Measurements from ENCODE around the gene AMACR. TPM values are rescaled to one million over a fixed set of nuclear protein-coding genes. Genes with fewer than 3 reads are reported as not detected.
"Not testable (repeated sequence)": the region's sequence is repeated elsewhere in the genome, so short reads cannot be mapped to it uniquely, and the experiment has no call there.

AMACR gene
- total and polyA plus RNA-seq, 2 experiments from 2014 or later = 29.4 to 36.2 TPM

- Histone ChIP-seq H3K4me1 (ENCODE audit: low read depth) (no peaks in the 10 kb centered on the region), H3K27ac (no peak overlapping the region), H3K4me3 (no peak overlapping the region), H3K36me3 (no peaks in the 10 kb centered on the region), H3K9me3 (ENCODE audit: low read depth) (no peaks in the 10 kb centered on the region), H3K27me3 (no peaks in the 10 kb centered on the region)
- TF ChIP-seq, protein P1, sequence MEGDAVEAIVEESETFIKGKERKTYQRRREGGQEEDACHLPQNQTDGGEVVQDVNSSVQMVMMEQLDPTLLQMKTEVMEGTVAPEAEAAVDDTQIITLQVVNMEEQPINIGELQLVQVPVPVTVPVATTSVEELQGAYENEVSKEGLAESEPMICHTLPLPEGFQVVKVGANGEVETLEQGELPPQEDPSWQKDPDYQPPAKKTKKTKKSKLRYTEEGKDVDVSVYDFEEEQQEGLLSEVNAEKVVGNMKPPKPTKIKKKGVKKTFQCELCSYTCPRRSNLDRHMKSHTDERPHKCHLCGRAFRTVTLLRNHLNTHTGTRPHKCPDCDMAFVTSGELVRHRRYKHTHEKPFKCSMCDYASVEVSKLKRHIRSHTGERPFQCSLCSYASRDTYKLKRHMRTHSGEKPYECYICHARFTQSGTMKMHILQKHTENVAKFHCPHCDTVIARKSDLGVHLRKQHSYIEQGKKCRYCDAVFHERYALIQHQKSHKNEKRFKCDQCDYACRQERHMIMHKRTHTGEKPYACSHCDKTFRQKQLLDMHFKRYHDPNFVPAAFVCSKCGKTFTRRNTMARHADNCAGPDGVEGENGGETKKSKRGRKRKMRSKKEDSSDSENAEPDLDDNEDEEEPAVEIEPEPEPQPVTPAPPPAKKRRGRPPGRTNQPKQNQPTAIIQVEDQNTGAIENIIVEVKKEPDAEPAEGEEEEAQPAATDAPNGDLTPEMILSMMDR (IDR thresholded peaks at IDR 0.05; ENCODE audit: low read depth, low read length) = no peak
- no peak for DNase-seq (ENCODE audit: low read depth in 1 of 2, low spot score in 1 of 2)
Measured at GRCh38 chr5:34035756-34036155, 27.9 kb upstream of the AMACR start.

DNA sequence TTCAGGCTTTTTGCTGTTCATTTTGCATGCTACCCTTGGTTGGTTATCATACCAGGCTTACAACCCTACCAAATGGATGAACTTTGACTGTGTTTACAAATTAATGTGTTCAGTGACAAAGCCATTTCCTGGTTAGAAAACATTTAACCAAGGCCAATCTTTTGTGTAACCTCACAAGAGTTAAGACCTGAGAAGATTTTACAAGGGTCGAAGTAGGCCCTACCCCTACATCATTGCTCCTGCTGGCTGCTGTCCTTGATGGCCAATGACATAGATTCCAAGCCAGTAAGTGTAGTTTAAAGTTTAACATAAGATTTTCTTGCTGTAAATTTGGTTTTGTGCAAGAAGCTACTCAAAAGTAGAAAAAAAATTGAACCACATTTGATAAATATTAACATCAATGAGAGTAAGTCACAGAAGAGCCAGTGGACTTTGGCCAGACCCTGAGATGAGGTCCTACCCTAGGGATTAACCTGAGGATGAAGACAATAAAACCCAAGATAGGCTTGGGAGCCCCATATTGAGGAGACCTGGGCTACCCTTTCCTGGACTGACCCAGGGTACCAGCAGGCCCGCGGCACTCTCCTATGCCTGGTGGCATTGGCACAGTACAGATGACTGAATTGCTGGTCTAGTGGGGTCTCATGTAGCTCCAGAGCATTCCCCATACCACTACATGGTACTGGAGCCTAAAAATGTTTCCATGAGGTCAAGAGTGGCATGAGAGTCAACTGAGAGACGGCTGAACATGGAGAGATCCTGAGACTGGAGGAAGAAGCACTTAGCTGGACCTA lies 26.9 kb upstream of the AMACR start:
- Histone ChIP-seq H3K27ac (no peak overlapping the region), H3K27me3 (no peaks in the 10 kb centered on the region), H3K4me1 (ENCODE audit: low read depth) (no peaks in the 10 kb centered on the region), H3K9me3 (ENCODE audit: low read depth) (no peaks in the 10 kb centered on the region), H3K36me3 (no peaks in the 10 kb centered on the region), H3K4me3 (no peak overlapping the region)
- TF ChIP-seq, protein P1 (IDR thresholded peaks at IDR 0.05; ENCODE audit: low read depth, low read length) = no peak
- DNase-seq (ENCODE audit: low read depth in 1 of 2, low spot score in 1 of 2) = no peak

DNA sequence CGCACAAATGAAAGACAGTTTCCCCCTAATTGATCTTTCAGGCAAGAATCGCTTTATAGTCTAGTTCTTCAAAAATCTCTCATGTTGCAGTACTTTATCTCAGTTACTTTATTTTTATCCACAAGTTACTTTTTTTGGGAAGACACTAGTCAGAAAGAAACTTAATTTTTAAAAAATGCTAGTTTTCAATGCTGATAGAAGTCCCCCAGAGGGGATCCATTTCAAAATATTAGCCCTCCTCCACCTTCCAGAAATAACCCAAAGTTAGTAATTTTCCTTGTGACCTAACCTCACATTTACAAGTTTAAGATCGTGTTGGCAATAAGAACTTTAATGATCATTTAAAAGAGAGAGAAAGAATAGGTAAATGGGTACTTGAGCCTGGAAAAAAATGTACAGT lies 24.1 kb upstream of the AMACR start:
- Histone ChIP-seq H3K4me1 (ENCODE audit: low read depth) (no peaks in the 10 kb centered on the region), H3K36me3 (no peaks in the 10 kb centered on the region), H3K4me3 (no peak overlapping the region), H3K27ac (no peak overlapping the region), H3K9me3 (ENCODE audit: low read depth) (no peaks in the 10 kb centered on the region), H3K27me3 (no peaks in the 10 kb centered on the region)
- TF ChIP-seq, protein P1 (IDR thresholded peaks at IDR 0.05; ENCODE audit: low read depth, low read length) = no peak
- DNase-seq (ENCODE audit: low read depth in 1 of 2, low spot score in 1 of 2) = no peak

GRCh38 chr5:34031117-34031516 lies 23.3 kb upstream of the AMACR start:
- Histone ChIP-seq H3K9me3 (ENCODE audit: low read depth) (no peaks in the 10 kb centered on the region), H3K27ac (no peak overlapping the region), H3K27me3 (no peaks in the 10 kb centered on the region), H3K4me3 (no peak overlapping the region), H3K4me1 (ENCODE audit: low read depth) (no peaks in the 10 kb centered on the region), H3K36me3 (no peaks in the 10 kb centered on the region)
- no peak for DNase-seq (ENCODE audit: low read depth in 1 of 2, low spot score in 1 of 2)
- TF ChIP-seq, protein P1 (IDR thresholded peaks at IDR 0.05; ENCODE audit: low read depth, low read length) = no peak

GRCh38 chr5:34030585-34030984 lies 22.7 kb upstream of the AMACR start:
- not testable (repeated sequence) for H3K9me3 ChIP-seq (ENCODE audit: low read depth); H3K27ac ChIP-seq; H3K36me3 ChIP-seq; H3K4me3 ChIP-seq; H3K4me1 ChIP-seq (ENCODE audit: low read depth); H3K27me3 ChIP-seq; DNase-seq (ENCODE audit: low read depth in 1 of 2, low spot score in 1 of 2)

GRCh38 chr5:34030048-34030447 lies 22.2 kb upstream of the AMACR start:
- peaks cover 5% of the 10 kb centered on the region for H3K36me3 ChIP-seq

More at GRCh38 chr5:34030048-34030447, 22.2 kb upstream of the AMACR start:
- TF ChIP-seq, protein P1 (IDR thresholded peaks at IDR 0.05; ENCODE audit: low read depth, low read length) = no peak
- H3K27me3 ChIP-seq = no peaks in the 10 kb centered on the region
- H3K4me1 ChIP-seq (ENCODE audit: low read depth) = no peaks in the 10 kb centered on the region
- DNase-seq (ENCODE audit: low read depth in 1 of 2, low spot score in 1 of 2) = no peak
- H3K27ac ChIP-seq = no peak overlapping the region
- no peaks in the 10 kb centered on the region for H3K9me3 ChIP-seq (ENCODE audit: low read depth)
- no peak overlapping the region for H3K4me3 ChIP-seq

Data from cardiac muscle cell (in vitro differentiated cells and primary cell).